HG03442 (cell line): ENCODE data around the gene SLC38A3.

Experiments
- ATAC-seq: cut with Tn5 transposase; IDR thresholded peaks from one replicate; pipeline ENCODE4 v1.9.1; 2021; ENCODE audit warnings: mild to moderate bottlenecking, moderate library complexity; ENCODE audit not compliant: unreplicated experiment

The SLC38A3 gene

GRCh38 chr3:50204804-50205412, at the start of gene SLC38A3:
TSS of gene SLC38A3 (plus strand) at chr3:50205271. CDS start at chr3:50214200, 8,929 bp downstream.
- no peak for ATAC-seq

- ATAC-seq = no peak
Observed at GRCh38 chr3:50155491-50155878, 49.6 kb upstream of the SLC38A3 start.

GRCh38 chr3:50155891-50156290, 49.2 kb upstream of the SLC38A3 start:
- ATAC-seq = no peak

- no peak for ATAC-seq
Observed at GRCh38 chr3:50156549-50157493, 48.2 kb upstream of the SLC38A3 start.

- ATAC-seq = no peak
Observed at GRCh38 chr3:50157827-50158529, 47.1 kb upstream of the SLC38A3 start.

GRCh38 chr3:50158530-50159146, 46.4 kb upstream of the SLC38A3 start:
- no peak for ATAC-seq

GRCh38 chr3:50160561-50160983, 44.5 kb upstream of the SLC38A3 start:
- no peak for ATAC-seq

- no peak for ATAC-seq
Observed at GRCh38 chr3:50161320-50161719, 43.8 kb upstream of the SLC38A3 start.

GRCh38 chr3:50162034-50162883, 42.8 kb upstream of the SLC38A3 start:
- no peak for ATAC-seq

GRCh38 chr3:50163572-50164455, 41.3 kb upstream of the SLC38A3 start:
- ATAC-seq = no peak

- ATAC-seq = no peak
Observed at GRCh38 chr3:50164481-50164880, 40.6 kb upstream of the SLC38A3 start.

GRCh38 chr3:50164984-50165909, 39.8 kb upstream of the SLC38A3 start:
- no peak for ATAC-seq

- ATAC-seq = no peak
Observed at GRCh38 chr3:50165910-50166538, 39.0 kb upstream of the SLC38A3 start.

- no peak for ATAC-seq
Observed at GRCh38 chr3:50166620-50167019, 38.5 kb upstream of the SLC38A3 start.

GRCh38 chr3:50167069-50167840, 37.8 kb upstream of the SLC38A3 start:
- no peak for ATAC-seq

GRCh38 chr3:50167841-50168209, 37.2 kb upstream of the SLC38A3 start:
- ATAC-seq = no peak

GRCh38 chr3:50168388-50168787, 36.7 kb upstream of the SLC38A3 start:
- no peak for ATAC-seq
